G401 (cell line): Measurements from ENCODE around the gene ANKRD33B. TPM values are rescaled to one million over a fixed set of nuclear protein-coding genes. Genes with fewer than 3 reads are reported as not detected.
"Not testable (repeated sequence)": the region's sequence is repeated elsewhere in the genome, so short reads cannot be mapped to it uniquely, and the experiment has no call there.

ENCODE experiments used
- DNase-seq: peaks from one replicate; pipeline ENCODE4 v3.0.0-alpha.2; 2015; ENCODE audit warnings: low spot score
- in situ Hi-C: cut with HindIII; loops from 2 replicates; pipeline ENCODE4 v1.10.0; 2016; ENCODE audit warnings: low sequenced_read_pairs, mixed read lengths
- total RNA-seq: library from RNA; depleted of rRNA; stranded (reverse); fragments of >200 nt; shearing (Covaris generic); gene quantifications from 2 replicates; pipeline ENCODE4 v1.2.3, GENCODE V29; 2014

The ANKRD33B gene
- total RNA-seq, 1 experiment from 2014 or later: 7.4 TPM

GRCh38 chr5:10662661-10663488 lies 99.0 kb downstream of the ANKRD33B start:
- in situ Hi-C loops: no loop called here
- no peak for DNase-seq

- DNase-seq: peak; percentile 74
- in situ Hi-C loops: no loop called here
Measured at GRCh38 chr5:10663489-10664179, 99.8 kb downstream of the ANKRD33B start.

GRCh38 chr5:10664180-10664769 lies 100.4 kb downstream of the ANKRD33B start:
- DNase-seq, in situ Hi-C loops: not testable (repeated sequence)

GRCh38 chr5:10665799-10666198 lies 101.9 kb downstream of the ANKRD33B start:
- no peak for DNase-seq
- in situ Hi-C loops: no loop called here

- in situ Hi-C loops: no loop called here
- no peak for DNase-seq
Measured at GRCh38 chr5:10666531-10667299, 102.8 kb downstream of the ANKRD33B start.

- in situ Hi-C loops: no loop called here
- DNase-seq: no peak
Measured at GRCh38 chr5:10667431-10668057, 103.7 kb downstream of the ANKRD33B start.

- DNase-seq: no peak
- in situ Hi-C loops: no loop called here
Measured at GRCh38 chr5:10668697-10669096, 104.8 kb downstream of the ANKRD33B start.

GRCh38 chr5:10669983-10670382 lies 106.1 kb downstream of the ANKRD33B start:
- DNase-seq: no peak
- in situ Hi-C loops: no loop called here

GRCh38 chr5:10671041-10672008 lies 107.5 kb downstream of the ANKRD33B start:
- in situ Hi-C loops: no loop called here
- DNase-seq: no peak

GRCh38 chr5:10672146-10673016 lies 108.5 kb downstream of the ANKRD33B start:
- DNase-seq: no peak
- in situ Hi-C loops: no loop called here

GRCh38 chr5:10673017-10673389 lies 109.1 kb downstream of the ANKRD33B start:
- no peak for DNase-seq
- in situ Hi-C loops: no loop called here

- in situ Hi-C loops: no loop called here
- no peak for DNase-seq
Measured at GRCh38 chr5:10673407-10673806, 109.5 kb downstream of the ANKRD33B start.

GRCh38 chr5:10674096-10674495 lies 110.2 kb downstream of the ANKRD33B start:
- in situ Hi-C loops: no loop called here
- DNase-seq: no peak

GRCh38 chr5:10674582-10674981 lies 110.7 kb downstream of the ANKRD33B start:
- in situ Hi-C loops: no loop called here
- no peak for DNase-seq

GRCh38 chr5:10675177-10675700 lies 111.4 kb downstream of the ANKRD33B start:
- in situ Hi-C loops: no loop called here
- no peak for DNase-seq

- DNase-seq: no peak
- in situ Hi-C loops: no loop called here
Measured at GRCh38 chr5:10676224-10676623, 112.4 kb downstream of the ANKRD33B start.

- no peak for DNase-seq
- in situ Hi-C loops: no loop called here
Measured at GRCh38 chr5:10676946-10677345, 113.1 kb downstream of the ANKRD33B start.
